Activated CD8-positive, alpha-beta memory T cell treated with anti-CD3 and anti-CD28 coated beads for 1 hour (primary cell): ENCODE data around the gene RDH16.
"Not testable (repeated sequence)": the region's sequence is repeated elsewhere in the genome, so short reads cannot be mapped to it uniquely, and the experiment has no call there.

Source experiments
- DNase-seq, 2 donors: peaks; one replicate each; pipeline ENCODE4 v3.0.0-alpha.2; 2020; ENCODE audit warnings: low read depth in 1 of 2; ENCODE audit errors: extremely low read depth in 1 of 2

The RDH16 gene

DNA sequence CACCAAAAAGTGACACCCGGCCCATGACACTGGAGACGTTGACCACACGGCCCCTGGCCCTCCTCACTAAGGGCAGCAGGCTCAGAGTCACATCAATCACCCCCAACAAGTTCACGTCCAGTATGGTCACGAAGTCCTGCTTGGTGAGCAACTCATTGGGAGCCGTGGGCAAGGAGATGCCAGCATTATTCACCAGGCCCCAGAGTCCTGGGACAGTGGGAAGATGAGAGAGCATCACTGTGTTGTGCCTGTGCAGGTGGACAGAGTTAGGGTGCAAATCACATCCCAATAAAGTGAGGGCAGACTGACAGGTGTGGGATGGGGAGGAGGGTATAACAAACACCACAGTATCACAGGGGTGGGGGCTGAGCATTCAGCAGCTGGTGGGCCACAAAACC lies 2.5 kb downstream of the RDH16 start:
- no peak for DNase-seq

DNA sequence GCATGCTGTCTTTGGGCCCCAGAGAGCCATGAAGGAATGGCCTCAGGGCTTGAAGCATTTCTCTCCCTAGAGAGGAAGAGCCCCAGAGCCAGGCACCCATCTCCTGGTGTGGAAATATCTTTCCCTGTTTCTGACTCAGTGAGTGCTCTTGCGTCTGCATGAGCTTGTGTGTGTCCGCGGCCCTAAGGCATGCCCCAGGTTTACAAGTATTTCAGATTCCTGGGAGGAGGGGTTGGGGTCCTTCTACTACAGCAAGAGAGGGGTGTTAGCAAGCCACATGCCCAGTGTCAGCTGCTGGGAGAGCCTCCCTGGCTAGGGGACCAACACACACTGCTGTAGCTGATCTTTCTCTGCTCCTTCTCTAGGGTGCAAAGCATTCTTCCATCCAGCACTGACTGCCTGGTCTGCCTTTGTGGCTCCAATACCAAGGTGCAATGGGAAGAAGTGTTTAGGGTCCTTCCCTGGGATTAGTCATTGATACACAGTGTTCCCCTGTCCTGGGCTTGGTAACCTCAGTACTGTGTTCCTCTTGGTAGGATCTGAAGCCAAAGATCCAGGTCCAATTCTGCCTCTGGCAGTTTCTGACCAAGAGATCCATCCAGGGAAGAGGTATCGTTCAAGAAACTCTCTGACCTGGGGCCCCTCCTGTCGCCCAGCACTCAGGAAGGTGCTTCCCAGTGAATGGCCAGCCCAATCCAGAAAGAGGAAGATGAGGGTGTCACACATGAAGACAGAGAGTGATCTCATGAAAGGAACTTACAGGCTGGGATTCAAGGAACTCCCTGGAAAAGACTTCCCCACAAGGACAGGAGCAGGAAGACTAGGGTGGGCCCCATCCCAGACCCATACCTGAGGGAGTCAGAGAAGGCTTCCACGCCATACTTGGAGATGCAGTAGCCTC lies 3.1 kb downstream of the RDH16 start:
- DNase-seq, result no peak

DNA sequence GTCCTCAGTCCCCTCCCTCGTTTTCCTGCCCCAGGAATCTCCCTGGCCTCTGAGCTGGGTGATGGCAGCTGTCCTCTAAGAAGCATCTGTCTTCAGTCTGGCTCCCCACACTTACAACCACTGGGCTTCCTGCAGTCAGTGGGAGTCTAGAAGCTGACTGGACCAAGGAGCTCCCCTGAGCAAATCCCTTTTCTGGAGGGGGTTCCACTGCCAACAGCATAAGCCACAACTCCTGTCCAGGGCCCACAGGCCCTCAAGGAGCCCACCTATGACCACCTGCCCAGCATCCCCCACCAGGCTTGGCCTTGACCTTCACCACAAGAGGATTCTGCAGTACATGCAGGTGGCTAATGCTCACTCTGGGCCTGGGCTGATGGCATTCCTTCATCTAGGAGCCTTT lies 4.1 kb downstream of the RDH16 start:
- DNase-seq, result no peak

GRCh38 chr12:56951582-56952339 lies 5.6 kb downstream of the RDH16 start:
- DNase-seq, result no peak

- no peak for DNase-seq
These were observed 8.5 kb downstream of the RDH16 start for GRCh38 chr12:56948881-56949280.

- DNase-seq, result no peak
These were observed 9.0 kb downstream of the RDH16 start for GRCh38 chr12:56948457-56948777.

DNA sequence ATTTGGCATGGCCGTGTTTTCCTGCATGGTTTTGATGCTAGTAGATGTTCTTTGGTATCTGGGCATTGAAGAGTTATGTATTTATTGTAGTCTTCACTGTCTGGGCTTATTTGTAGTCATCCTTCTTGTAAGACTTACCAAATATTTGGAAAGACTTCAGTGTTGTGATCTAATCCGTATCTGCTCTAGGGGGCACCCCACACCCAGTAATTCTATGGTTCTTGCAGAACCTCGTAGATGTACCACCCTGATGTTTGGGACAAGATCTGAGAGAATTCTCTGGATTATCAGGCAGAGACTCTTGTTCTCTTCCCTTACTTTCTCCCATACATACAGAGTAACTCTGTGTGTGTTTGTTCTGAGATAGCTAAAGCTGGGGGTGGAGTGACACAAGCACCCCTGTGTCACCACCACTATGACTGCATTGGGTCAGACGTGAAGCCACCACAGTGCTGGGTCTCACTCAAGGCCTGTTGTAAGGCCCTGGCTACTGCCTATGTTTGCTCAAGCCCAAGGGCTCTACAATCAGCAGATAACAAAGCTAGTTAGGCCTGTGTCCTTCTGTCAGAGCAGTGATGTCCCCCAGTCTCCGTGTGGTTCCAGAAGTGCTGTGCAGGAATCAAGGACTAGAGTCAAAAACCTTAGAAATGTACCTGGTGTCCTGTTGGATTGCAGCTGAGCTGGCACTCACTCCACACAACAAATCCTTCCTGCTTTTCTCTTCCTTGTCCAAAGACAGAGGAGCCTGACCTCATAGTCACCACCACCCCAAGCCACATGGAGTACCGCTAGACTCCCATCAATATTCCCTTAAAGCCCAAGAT lies 9.6 kb downstream of the RDH16 start:
- DNase-seq, result no peak

DNA sequence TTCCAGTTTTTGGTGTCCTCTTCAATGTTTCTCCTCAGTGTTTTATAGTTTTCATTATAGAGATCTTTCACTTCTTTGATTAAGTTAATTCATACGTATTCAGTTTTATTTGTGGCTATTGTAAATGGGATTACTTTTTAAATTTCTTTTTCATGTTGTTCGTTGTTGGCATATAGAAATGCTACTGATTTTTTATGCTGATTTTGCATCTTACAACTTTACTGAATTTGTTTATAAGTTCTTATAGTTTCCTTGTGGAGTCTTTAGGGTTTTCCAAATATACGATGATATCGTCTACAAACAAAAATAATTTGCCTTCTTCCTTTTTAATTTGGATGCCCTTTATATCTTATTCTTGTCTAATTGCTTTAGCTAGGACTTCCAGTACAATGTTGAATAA lies 13.5 kb downstream of the RDH16 start:
- DNase-seq, result no peak

- DNase-seq, result not testable (repeated sequence)
These were observed 14.0 kb downstream of the RDH16 start for GRCh38 chr12:56943374-56943773.

- DNase-seq, result no peak
These were observed 15.9 kb downstream of the RDH16 start for GRCh38 chr12:56941299-56942017.

- not testable (repeated sequence) for DNase-seq
These were observed 16.5 kb downstream of the RDH16 start for GRCh38 chr12:56940942-56941298.

DNA sequence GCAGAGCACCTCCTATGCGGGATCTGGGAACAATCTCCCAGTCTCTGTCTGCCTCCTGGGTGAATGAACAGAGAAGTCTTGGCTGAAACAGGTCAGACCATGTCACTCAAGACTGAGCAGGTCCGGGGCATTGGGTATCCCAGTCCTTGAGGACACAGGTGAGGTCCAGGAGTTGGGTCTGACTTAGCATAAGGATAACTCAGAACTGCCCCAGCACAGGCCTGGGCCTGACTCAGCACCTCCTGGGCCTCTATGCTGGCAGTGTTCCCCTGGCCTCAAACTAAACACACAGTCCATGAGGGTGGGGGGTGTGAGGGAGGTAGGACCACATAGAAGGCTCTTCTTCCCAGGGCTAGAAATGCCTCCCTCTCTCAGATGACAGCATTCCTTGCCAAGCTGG lies 21.7 kb downstream of the RDH16 start:
- DNase-seq, result no peak

DNA sequence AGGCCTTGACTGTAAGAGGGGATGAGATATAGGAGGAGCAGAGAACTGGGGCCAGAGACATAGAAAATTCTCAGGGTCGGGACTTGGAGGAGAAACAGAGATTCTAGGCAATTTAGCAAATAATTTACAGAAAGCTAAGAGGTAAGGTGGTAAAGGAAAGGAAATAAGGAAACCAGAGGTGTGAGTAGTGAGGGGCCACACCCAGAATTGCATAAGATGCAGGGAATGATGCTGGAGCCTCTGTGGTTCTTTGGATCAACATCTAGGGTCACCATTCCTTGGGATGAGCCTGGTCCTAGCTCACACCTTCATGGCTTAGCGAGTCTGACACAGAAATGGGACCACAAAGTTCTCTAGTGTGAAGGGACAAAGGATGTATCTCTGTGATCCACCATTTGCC lies 22.3 kb downstream of the RDH16 start:
- DNase-seq, result no peak

DNA sequence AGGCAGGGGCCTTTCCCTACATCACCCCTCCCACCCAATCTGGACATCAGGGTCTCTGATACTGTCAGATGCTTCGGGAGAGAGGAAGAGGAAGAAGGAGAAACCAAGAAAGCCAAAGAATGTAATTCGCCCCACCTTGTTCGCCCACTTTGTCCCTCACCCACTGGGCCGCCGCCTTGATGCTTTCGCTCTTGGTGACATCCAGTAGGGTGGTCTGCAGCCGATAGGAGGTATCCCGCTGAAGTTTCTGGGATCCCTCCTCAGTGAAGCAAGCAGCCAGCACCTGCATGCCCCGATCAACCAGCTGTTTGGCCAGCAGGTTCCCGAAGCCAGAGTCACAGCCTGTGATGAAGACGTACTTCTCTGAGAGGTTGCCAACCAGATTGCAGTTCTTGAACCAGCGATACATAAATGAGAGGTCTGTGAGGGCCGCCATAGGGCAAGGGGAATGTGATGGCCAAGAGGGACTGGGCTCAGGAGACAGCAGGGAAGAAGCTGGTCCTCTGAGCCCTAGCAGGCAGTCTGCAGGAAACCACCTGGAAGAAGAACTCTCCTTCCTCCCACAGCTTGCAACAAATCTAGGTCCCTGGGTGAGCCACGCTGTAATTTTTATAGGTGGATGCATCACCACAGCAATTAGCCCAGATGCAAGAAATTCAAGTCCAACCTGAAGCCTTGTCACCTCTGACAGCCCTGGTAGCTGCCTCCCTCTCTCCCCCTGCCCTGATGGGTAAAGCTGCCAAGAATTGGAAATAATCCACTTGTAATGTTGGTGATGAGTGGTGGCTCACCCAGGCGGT lies 23.4 kb downstream of the RDH16 start, which contains the start of gene SDR9C7:
Gene SDR9C7, minus strand, starts transcription at position 583 of the 800 bp plus-strand sequence. Its CDS starts 147 bp downstream, at position 436.
- DNase-seq, result no peak

DNA sequence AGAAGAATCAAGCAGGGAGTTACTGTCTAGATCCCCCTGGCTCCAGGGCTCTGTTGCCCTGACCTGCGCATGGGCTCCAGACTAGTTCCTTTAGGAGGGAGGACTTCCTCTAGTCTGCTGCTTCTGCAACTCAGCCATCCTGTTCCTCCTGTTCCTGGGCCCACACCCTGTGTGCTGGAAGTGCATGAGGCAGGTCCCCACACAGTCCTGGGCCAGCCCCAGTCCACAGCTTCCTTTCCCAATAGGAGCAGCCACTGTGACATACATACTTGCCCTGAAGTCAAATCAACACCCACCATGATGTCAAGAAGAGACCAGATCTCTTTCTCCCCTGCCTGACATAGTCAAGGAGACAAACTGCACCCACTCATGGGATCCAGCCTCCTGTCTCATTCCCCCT lies 24.5 kb downstream of the RDH16 start:
- no peak for DNase-seq

DNA sequence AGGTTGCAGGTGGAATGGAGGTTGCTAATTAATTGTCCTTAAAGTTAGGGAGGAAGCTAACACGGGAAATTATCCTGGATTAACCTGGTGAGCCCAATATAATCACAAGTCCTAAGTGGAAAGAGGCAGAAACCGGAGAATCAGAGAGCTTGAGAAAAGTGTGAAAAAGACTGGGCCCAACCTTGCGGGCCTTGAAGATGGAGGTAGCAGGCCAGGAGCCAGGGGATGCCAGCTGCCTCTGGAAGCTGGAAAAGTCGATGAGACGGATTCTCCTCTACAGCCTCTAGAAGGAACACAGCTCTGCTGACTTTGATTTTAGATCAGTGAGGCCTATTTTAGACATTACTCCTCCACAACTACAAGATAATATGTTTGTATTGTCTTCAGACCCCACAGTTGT lies 25.3 kb downstream of the RDH16 start:
- DNase-seq, result no peak

GRCh38 chr12:56931474-56931978 lies 25.9 kb downstream of the RDH16 start:
- DNase-seq, result no peak

- DNase-seq, result no peak
These were observed 27.2 kb downstream of the RDH16 start for GRCh38 chr12:56930241-56930640.

DNA sequence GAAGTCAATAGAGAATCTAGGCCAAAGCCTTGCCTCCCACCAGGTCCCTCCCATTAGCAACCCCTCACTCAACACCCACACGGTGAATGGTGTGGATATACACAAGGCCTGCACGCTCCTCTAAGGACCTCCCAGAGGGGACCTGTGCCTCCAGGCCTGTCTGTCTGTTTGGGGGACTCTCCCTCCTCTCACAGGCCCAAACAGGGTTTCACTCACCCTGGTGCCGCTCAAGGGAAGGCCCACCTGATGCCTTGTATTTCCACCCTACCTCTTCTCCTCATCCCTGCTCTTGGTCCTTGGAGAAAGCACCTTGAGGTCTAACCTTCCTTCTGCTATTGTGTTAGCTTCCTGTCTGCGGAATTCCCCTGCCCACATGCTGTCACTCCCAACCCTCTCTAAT lies 27.6 kb downstream of the RDH16 start:
- no peak for DNase-seq

- DNase-seq, result no peak
These were observed 29.1 kb downstream of the RDH16 start for GRCh38 chr12:56928262-56928661.
